RWPE2 (cell line): ENCODE data around the gene GOLIM4.

Experiments used
- ATAC-seq: fragments of 200-7000 bp; cut with Tn5 transposase; 3 replicates; pipeline ENCODE4 v1.9.1; 2021; ENCODE audit warnings: low read depth
- DNase-seq: peaks from one replicate; pipeline ENCODE4 v3.0.0-alpha.2; 2020; ENCODE audit warnings: low spot score
- H3K27ac ChIP-seq: fragments of 450-650 bp; 2 replicates; pipeline ENCODE4 v1.5.1; 2017; ENCODE audit warnings: mild to moderate bottlenecking; ENCODE audit not compliant: poor library complexity, severe bottlenecking
- H3K27me3 ChIP-seq: fragments of 250-450 bp; sonication (Bioruptor Pico); 2 replicates; pipeline ENCODE4 v1.5.1; 2021; ENCODE audit warnings: mild to moderate bottlenecking, moderate library complexity; ENCODE audit not compliant: insufficient read depth, poor library complexity, severe bottlenecking
- H3K36me3 ChIP-seq: fragments of 250-450 bp; sonication (Bioruptor Pico); 2 replicates; pipeline ENCODE4 v1.5.1; 2020; ENCODE audit warnings: low read depth, mild to moderate bottlenecking, moderate library complexity
- H3K4me1 ChIP-seq: fragments of 250-450 bp; sonication (Bioruptor Pico); 2 replicates; pipeline ENCODE4 v1.5.1; 2021; ENCODE audit warnings: mild to moderate bottlenecking, moderate library complexity; ENCODE audit not compliant: insufficient read depth, poor library complexity, severe bottlenecking
- H3K4me3 ChIP-seq: fragments of 250-450 bp; sonication (Bioruptor Pico); 2 replicates; pipeline ENCODE4 v1.5.1; 2021; ENCODE audit warnings: mild to moderate bottlenecking, moderate library complexity; ENCODE audit not compliant: severe bottlenecking
- H3K9me3 ChIP-seq: fragments of 250-450 bp; sonication (Bioruptor Pico); 2 replicates; pipeline ENCODE4 v1.5.1; 2021; ENCODE audit warnings: mild to moderate bottlenecking, moderate library complexity; ENCODE audit not compliant: severe bottlenecking
- TF ChIP-seq, protein P1 (sequence below): fragments of 450-650 bp; IDR thresholded peaks from one replicate; pipeline ENCODE4 v1.5.1; 2017; ENCODE audit warnings: mild to moderate bottlenecking, moderate library complexity; ENCODE audit not compliant: poor library complexity, severe bottlenecking

The GOLIM4 gene

DNA sequence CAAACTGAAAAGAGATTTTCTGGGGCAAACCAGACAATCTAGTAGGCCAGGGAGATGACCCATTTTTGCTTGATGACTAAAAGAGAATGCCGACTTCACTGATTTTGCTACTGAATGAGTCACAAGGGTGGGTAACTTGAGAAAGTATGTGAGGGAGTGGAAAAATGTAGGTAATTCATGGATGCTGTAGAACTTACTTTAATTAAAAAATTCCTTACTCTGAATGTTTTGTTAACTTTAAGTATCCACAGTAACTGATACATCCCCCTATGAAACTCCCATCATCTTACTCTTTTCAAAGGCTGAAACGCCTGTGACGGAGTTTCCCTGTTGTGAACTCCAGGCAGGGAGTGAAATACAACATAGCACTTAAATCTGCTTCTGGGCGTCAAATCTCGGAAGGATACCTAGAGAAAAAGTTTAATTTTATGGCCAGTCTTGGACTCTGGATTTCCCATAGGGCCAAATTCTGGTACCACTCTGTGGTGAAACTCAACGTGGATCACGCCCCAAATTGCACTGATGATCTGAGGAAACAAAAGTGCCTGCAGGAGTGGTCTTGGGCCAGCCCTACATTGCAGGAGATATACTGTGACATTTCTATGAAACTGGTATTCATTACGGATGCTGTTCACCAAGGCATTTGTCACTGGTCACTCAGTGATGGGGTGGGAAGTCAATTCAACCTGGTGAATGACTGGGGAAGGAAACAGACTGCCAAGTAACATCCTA is 24.0 kb downstream of the GOLIM4 start:
- no peaks in the 10 kb centered on the region for H3K27me3 ChIP-seq
- peaks cover 22% of the 10 kb centered on the region for H3K4me1 ChIP-seq
- no peaks in the 10 kb centered on the region for H3K36me3 ChIP-seq
- H3K9me3 ChIP-seq, result peaks cover 1% of the 10 kb centered on the region
- peak overlapping the region; percentile 82 for H3K27ac ChIP-seq
- H3K4me3 ChIP-seq, result no peak overlapping the region
- DNase-seq (no peak), ATAC-seq (peak; percentile 99)
- TF ChIP-seq, protein P1, sequence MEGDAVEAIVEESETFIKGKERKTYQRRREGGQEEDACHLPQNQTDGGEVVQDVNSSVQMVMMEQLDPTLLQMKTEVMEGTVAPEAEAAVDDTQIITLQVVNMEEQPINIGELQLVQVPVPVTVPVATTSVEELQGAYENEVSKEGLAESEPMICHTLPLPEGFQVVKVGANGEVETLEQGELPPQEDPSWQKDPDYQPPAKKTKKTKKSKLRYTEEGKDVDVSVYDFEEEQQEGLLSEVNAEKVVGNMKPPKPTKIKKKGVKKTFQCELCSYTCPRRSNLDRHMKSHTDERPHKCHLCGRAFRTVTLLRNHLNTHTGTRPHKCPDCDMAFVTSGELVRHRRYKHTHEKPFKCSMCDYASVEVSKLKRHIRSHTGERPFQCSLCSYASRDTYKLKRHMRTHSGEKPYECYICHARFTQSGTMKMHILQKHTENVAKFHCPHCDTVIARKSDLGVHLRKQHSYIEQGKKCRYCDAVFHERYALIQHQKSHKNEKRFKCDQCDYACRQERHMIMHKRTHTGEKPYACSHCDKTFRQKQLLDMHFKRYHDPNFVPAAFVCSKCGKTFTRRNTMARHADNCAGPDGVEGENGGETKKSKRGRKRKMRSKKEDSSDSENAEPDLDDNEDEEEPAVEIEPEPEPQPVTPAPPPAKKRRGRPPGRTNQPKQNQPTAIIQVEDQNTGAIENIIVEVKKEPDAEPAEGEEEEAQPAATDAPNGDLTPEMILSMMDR, result no peak

DNA sequence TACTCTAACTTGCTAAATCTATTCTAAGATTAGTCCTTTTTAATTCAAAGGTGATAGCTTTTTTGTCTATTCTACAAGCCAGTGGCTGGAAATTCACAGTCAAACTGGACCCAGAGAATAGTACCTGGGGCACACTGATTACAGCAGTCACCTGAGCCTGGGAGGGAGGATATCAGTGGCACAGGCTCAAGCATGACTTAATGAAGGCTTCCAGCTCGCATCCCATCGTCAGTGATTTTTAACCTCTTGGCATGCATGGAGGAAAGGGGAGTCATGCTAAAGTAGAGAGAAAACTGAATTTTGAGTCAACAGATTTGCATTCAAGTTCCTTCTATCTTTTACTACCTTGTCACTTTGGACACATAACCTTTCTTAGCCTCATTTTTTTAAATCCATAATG is 24.8 kb downstream of the GOLIM4 start:
- Histone ChIP-seq H3K27me3 (no peaks in the 10 kb centered on the region), H3K9me3 (peaks cover 1% of the 10 kb centered on the region), H3K36me3 (no peaks in the 10 kb centered on the region), H3K4me1 (peaks cover 22% of the 10 kb centered on the region), H3K4me3 (no peak overlapping the region), H3K27ac (peak overlapping the region; percentile 82)
- DNase-seq, result no peak
- ATAC-seq, result no peak
- TF ChIP-seq, protein P1, result no peak

DNA sequence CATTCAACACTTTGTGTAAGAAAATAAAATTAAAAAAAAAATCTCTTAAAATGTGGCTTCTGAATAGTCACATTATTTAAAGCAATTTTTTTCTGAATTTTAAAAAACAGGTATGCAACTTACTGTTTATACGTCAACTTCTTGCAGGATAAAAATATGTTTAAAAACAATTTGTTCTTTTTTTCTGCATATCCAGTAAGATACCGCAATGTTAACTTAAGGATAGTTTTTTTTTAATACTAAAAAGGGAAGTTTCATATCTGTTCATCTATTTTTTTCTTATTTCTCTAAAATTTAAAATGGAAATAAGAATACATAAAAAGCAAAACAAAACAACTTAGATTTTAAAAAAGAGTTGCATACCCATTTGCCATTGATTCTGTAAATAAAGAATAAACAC is 27.4 kb downstream of the GOLIM4 start:
- ATAC-seq (no peak), DNase-seq (no peak)
- TF ChIP-seq, protein P1, result no peak
- peaks cover 1% of the 10 kb centered on the region for H3K9me3 ChIP-seq
- H3K4me3 ChIP-seq, result no peak overlapping the region
- H3K27ac ChIP-seq, result no peak overlapping the region
- H3K36me3 ChIP-seq, result no peaks in the 10 kb centered on the region
- no peaks in the 10 kb centered on the region for H3K27me3 ChIP-seq
- peaks cover 22% of the 10 kb centered on the region for H3K4me1 ChIP-seq

DNA sequence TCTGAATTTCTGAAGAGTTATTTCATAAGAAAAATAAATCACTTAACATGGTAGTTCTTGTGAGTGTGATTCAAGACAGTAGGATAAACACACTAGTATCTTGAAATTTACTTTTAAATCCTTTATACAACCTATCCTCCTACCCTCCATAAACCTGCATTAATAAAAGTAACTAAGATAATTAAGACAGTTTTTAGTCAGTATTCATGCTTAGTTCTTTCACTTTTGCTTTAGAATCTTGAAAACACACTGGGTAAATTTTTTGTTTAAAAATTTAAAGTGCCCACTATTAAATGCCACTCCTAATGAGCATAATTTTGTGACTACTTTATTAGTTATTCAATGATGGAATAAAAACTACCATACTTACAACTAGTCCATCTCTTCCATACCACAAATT is 28.8 kb downstream of the GOLIM4 start:
- H3K27me3 ChIP-seq, result no peaks in the 10 kb centered on the region
- TF ChIP-seq, protein P1, result no peak
- DNase-seq (no peak), ATAC-seq (no peak)
- peaks cover 1% of the 10 kb centered on the region for H3K9me3 ChIP-seq
- no peaks in the 10 kb centered on the region for H3K36me3 ChIP-seq
- H3K4me1 ChIP-seq, result peaks cover 13% of the 10 kb centered on the region
- H3K27ac ChIP-seq, result no peak overlapping the region
- no peak overlapping the region for H3K4me3 ChIP-seq

DNA sequence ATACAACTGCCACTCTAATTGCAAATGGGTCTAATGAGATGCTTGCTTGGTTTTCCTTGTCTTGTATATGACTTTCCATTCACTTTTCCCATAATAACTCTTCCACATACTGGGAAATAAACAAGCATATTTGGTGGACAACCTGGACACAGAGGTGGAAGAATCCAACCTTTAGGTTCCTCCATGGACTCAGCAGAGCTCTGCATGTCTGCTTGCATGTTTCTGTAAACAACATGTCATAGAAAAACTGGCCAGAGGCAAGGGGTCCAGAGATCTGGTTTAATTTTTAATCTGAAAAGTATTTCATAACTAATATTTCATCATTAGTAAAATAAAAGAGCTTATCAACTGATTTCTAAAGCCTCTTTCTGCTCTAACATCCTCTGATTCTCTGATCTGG is 30.2 kb downstream of the GOLIM4 start:
- no peak overlapping the region for H3K4me3 ChIP-seq
- H3K9me3 ChIP-seq, result peaks cover 1% of the 10 kb centered on the region
- H3K27ac ChIP-seq, result no peak overlapping the region
- DNase-seq (no peak), ATAC-seq (no peak)
- no peaks in the 10 kb centered on the region for H3K36me3 ChIP-seq
- H3K4me1 ChIP-seq, result peaks cover under 1% of the 10 kb centered on the region
- H3K27me3 ChIP-seq, result no peaks in the 10 kb centered on the region
- TF ChIP-seq, protein P1, result no peak
